ENCODE data around the gene NHLRC1. TPM values are rescaled to one million over a fixed set of nuclear protein-coding genes. Genes with fewer than 3 reads are reported as not detected.

NHLRC1 gene
- total and polyA plus RNA-seq, 10 of the 15 experiments (the other 5 are each of a cell fraction or from before 2014, with no cell fraction given), result 0.04 to 0.22 (median 0.12) TPM; not detected in 2

GRCh38 chr6:18115356-18115755, 7.1 kb downstream of the NHLRC1 start (continued):
- no peak for TF ChIP-seq REST (IDR thresholded peaks at IDR 0.05; ENCODE audit: low read depth, low read length)
- no peak for TF ChIP-seq KDM1A (IDR thresholded peaks at IDR 0.05; ENCODE audit: borderline replicate concordance)
- TF ChIP-seq SUPT20H (IDR thresholded peaks at IDR 0.05; ENCODE audit: borderline replicate concordance, control insufficient read depth, low read depth, low read length), result no peak
- no peak for TF ChIP-seq CBX5 (IDR thresholded peaks at IDR 0.05; ENCODE audit: low read depth)

GRCh38 chr6:18110162-18110561, 12.3 kb downstream of the NHLRC1 start:
- H3K9ac ChIP-seq (ENCODE audit: control insufficient read depth, insufficient read depth, low read length), result no peak overlapping the region
- H4K20me1 ChIP-seq (ENCODE audit: control insufficient read depth, insufficient read depth), result no peaks in the 10 kb centered on the region
- no peak overlapping the region for H2AFZ ChIP-seq (ENCODE audit: control insufficient read depth, low read depth, low read length)
- H3K27me3 ChIP-seq (replicated peaks in 1 of 2; ENCODE audit: control insufficient read depth in 2 of 2, insufficient read depth in 2 of 2, low read length in 1 of 2), result no peaks in the 10 kb centered on the region
- ATAC-seq (no peak), FAIRE-seq (no peak), DNase-seq (ENCODE audit: low read depth, low spot score) (no peak)
- in situ Hi-C loops (cut with MboI), result no loop called here
- no peak overlapping the region for H3K4me3 ChIP-seq
- intact Hi-C loops (cut with micrococcal nuclease; ENCODE audit: unreplicated experiment), result no loop called here
- ChIA-PET SMC1A (ENCODE audit: uncharacterized antibody, unreplicated experiment) (interaction anchor here (0.6 kb wide), 1 partner anchor 91 kb away, joined by 4 read pairs; no protein-coding TSS in a partner anchor), POLR2A (no interaction called here), RAD21 (ENCODE audit: unreplicated experiment) (no interaction called here), CTCF (no interaction called here)
- no peaks in the 10 kb centered on the region for H3K79me2 ChIP-seq (ENCODE audit: control insufficient read depth, insufficient read depth, low read length)
- no peaks in the 10 kb centered on the region; the same call in 1 of the 2 replicates for H3K4me1 ChIP-seq (ENCODE audit: control insufficient read depth, insufficient read depth, low read length)
- no peaks in the 10 kb centered on the region; the same call in 2 of the 3 replicates for H3K9me3 ChIP-seq (replicated peaks; ENCODE audit: control insufficient read depth, insufficient read depth, low read length)
- no peak overlapping the region for H3K27ac ChIP-seq (ENCODE audit: control insufficient read depth, insufficient read depth)
- BruUV-seq (replicated peaks), result no TSS peak
- no peak for TF ChIP-seq HDGF (IDR thresholded peaks at IDR 0.05)
- TF ChIP-seq CBFB (IDR thresholded peaks at IDR 0.05; ENCODE audit: low read depth), result no peak
- no peak for TF ChIP-seq BACH1 (IDR thresholded peaks at IDR 0.05; ENCODE audit: borderline replicate concordance)
- no peak for TF ChIP-seq LARP7 (IDR thresholded peaks at IDR 0.05)
- no peak for TF ChIP-seq ATF7 (IDR thresholded peaks at IDR 0.05; ENCODE audit: low read depth)
- TF ChIP-seq NFYA (IDR thresholded peaks at IDR 0.05; ENCODE audit: borderline replicate concordance, low read depth, low read length), result no peak
- H3K4me2 ChIP-seq (ENCODE audit: control insufficient read depth, insufficient read depth), result no peak overlapping the region
- no peaks in the 10 kb centered on the region for H3K36me3 ChIP-seq (ENCODE audit: control insufficient read depth in 2 of 2, insufficient read depth in 2 of 2, low read length in 1 of 2)

Measured in GM12878 (cell line).